GM19025 (cell line): ENCODE results near the gene LSR.
"Not testable (repeated sequence)": the region's sequence is repeated elsewhere in the genome, so short reads cannot be mapped to it uniquely, and the experiment has no call there.

Experiments
- ATAC-seq: cut with Tn5 transposase; IDR thresholded peaks from one replicate; pipeline ENCODE4 v1.9.1; 2021; ENCODE audit warnings: mild to moderate bottlenecking, low read depth, moderate library complexity; ENCODE audit not compliant: unreplicated experiment

The LSR gene

DNA sequence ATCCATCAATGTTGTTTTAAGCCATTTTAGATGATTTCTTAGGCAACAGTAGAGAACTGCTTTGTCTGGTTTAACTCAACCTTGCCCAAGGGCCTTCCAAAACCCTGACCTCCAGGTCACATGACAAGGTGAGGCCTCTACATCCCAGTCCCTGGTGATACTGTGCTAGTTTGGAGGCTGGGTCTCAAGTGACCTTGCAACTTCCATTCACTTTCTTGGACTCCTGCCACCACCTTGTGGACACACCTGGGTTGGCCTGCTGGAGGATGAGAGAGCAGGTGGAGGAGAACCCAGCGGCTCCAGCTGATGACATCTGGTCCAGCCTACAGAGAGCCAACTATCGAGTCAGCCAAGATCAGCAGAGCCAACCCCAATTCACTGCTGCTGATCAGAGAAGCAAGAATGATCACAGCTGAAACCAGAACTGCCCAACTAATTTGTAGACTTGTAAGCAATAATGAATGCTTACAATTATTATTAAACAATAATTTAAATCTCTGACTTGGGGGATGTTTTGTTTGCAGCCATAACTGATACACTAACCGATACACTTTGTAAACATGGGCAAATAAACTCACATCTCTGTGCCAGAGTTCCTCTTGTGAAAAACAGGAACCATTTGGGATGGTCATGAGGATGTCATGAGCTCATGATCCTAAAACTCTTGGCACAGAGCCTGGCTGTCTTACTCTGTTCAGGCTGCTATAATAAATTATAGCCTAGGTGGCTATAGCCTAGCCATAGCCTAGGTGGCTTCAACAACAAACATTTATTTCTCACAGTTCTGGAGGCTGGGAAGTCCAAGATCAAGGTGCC is 31.8 kb upstream of the LSR start:
- no peak for ATAC-seq

DNA sequence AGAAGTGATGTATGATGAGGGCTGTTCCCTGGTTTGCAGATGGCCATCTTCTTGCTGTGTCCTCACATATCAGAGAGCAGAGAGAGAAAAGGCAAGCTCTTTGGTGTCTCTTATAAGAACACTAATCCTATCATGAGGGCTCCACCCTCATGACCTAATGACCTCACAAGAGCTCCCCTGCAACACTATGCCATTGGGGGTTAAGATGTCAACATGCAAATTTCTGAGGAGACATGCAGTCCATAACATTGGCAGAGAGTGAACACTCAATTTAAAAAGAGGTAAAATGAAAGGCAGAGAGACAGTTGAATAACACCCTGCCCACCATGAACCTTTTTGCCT is 31.2 kb upstream of the LSR start:
- no peak for ATAC-seq

DNA sequence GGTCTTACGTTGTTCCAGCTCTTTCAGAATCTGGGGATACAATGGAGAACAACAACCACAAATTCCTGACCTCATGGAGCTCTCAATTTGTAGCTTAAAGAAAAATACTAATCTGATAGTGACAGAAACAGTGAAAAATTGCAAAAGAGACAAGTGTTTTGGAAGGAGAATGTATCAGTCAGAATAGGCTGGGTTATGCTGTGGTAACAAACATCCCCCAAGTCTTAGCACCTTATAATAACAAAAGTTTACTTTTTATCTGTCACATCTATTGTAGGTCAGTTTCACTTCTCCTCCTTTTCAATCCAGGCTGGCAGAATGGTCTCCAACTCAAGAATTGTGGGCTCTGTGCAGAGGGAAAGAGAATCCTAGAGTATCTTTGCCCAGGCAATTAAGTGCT is 29.8 kb upstream of the LSR start:
- ATAC-seq: no peak

DNA sequence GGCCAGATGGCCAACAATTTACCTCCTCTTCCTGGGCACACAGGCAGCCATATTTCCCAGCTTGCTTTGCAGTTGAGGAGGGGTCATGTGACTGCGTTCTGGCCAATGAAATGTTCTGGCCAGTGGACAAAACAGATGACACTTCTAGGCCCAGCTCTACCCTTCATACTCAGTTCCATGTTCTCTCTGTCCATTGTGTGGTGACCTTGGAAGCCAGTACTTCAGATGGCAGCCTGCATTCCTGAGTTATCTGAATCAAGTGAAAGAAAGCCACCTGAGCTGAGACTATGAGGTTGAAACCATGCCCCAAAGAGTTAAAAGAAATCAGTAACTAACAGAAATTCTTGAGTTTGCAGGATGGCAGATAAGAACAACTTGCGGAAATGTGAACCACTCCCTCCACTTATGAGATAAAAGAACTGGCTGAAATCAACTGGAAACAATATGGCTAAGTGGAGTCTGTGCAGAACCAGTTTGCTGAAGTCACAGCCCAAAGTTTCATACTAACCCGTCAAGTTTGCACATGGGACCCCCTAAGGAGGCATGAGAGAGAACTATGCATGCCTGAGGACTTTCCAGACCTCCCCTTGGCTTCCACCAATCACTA is 28.4 kb upstream of the LSR start:
- ATAC-seq: no peak

DNA sequence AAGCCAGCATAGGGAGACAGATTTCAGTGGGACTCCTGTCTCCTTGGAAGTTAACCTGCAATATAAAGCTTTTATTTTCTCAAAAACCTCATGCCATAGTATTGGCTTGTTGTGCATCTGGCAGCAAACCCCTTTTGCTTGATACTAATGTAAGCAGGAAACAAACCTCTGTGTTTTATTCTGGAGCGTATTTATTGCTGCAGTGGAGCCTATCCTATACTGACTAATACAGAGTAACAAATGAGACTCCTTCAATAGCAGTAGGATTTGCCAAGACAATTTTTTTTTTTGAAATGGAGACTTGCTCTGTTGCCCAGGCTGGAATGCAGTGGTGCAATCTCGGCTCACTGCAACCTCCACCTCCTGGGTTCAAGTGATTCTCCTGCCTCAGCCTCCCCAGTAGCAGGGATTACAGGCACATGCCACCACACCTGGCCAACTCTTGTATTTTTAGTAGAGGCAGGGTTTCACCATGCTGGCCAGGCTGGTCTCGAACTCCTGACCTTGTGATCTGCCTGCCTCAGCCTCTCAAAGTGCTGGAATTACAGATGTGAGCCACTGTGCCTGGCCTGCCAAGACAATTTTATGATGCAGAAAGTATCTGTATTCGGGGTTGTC is 27.7 kb upstream of the LSR start:
- ATAC-seq: not testable (repeated sequence)

DNA sequence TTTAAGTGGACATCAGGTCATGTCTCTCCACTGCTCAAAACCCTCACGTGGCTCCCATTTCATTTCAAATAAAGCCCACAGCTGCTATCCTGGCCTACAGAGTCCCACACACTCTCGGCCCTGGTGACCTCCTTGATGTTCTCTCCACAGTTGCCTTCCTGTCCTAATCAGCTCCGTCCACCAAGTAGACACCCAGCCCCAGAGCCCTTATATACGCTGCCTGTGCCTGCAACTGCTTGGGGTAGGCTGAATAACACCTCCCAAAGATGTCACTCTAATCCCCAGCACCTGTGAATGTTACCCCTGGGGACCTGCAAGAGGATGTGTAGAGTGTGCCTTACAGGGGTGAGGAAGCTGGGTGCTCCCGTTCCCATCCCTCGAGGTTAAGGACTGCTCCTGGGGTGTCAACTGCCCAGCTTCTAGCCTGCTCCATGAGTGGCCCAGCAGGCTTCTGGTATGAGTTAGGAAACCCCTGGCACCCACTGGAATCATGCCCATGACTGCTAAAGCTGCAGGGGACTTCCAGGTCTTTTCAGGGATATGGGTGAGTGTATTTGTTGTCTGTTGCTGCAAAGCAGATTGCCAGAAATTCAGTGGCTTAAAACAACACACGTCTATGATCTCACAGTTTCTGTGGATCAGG is 26.3 kb upstream of the LSR start:
- no peak for ATAC-seq

DNA sequence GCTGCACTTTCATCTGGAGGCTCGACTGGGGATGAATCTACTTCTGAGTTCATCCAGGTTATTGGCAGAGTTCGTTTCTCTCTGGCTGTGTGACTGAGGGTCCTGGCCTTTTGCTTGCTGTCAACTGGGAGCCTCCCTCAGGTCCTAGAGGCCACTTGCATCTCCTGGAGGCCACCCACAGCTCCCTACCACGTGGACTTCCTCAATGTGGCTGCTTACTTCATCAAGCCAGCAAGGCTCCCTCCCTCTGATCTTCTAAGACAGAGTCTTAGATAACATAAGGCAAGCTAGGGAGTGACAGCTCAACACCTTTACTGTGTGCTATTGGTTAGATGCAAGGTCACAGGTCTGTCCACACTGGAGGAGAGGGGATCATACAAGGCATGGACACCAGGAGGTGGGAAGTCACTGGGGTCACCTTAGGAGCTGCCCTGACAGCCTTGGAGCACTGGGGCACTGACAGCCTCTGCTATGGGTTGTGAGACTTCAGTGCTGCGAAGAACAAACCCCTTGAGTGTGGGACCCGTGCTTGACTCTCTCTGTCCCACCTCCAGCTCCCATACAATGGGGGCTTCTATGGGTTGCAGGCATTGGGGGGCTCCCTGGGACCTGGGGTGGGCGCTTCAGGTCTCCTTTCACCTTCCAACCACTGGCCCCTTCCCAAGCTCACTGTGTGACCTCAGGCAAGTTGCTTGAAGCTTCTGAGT is 25.6 kb upstream of the LSR start:
- no peak for ATAC-seq

DNA sequence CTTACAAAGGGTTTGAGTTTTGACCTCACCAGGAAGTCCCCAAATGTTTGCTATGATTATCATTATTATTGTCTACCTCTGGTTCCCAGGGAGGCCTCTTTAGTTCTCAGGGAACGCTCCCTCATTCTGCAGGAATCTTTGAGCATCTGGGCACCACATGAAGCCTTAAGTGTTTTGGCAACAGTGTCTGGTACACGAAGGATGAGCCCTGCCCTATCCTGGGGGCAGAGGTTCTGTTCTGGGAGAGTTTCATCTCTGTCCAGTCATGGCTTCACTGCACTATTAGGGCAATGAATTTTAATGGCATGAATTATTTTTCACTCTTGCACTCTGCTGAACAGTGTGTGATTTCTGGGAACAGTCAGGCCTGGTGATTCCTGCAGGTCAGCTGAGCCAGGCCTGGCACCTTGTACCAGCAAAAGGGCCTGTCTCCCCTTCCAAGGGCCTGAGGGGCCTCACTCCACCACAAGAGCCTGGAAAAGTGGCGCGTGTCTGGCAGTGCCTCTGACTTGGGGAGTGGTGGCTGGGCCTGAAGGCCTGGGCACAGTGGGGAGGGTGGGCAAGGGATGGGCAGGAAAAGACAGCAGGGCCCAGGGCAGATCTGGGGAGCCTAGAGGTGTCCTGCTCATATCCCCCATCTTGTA is 24.8 kb upstream of the LSR start:
- no peak for ATAC-seq

DNA sequence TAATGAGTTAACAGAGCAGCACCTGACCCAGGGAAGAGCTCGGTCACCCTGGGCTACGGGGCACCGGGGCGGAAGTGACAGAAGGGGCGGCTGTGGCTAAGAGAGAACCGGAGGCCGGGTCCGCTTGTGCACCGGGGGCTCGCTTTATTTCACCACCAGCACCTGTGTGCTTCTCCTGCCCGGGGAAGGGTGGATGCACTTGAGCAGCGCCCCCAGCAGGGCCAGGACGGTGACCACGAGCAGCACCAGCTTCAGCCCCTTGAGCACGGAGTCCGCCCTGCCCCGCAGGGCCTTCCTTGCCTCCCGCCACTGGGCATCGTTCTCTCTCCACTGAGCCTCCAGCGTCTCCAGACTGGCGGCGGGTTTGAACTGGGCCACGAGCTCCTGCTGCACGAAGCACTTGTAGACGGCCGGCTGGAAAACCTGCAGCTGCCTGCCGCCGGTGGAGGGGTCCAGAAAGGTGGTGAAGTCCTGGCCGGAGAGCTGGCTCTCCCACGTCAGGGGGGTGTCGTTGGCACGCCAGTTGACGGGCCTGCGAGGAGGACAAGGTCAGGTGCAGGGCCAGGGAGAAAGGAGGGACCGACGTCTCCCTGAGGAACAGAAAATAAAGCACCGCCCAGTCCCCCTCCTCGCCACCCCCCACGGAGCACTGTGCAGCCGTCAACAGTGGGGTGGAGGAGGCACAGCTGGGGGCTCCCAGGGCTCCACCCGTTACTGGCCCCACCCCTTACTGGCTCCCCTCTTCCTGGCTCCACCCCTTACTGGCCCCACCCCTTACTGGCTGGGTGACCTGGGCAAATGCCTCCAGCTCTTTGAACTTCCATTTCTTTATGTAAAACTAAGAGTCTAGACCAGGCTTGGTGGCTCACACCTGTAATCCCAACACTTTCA is 23.9 kb upstream of the LSR start:
- ATAC-seq: no peak

DNA sequence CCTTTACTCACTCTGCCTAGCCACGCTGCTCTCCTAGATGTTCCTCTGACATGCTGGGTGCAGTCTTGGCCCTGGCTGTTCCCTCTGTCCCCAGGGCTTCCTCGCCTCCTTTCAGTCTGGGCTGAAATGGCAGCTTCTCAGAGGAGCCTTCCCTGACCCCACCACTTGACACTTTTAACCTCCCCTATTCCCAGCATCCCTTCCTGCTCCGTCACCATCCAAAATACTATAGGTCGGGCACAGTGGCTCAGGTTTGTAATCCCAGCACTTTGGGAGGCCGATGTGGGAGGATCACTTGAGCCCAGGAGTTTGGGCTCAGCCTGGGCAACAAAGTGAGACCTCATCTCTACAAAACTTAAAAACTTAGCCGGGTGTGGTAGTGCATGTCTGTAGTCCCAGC is 22.9 kb upstream of the LSR start:
- no peak for ATAC-seq

DNA sequence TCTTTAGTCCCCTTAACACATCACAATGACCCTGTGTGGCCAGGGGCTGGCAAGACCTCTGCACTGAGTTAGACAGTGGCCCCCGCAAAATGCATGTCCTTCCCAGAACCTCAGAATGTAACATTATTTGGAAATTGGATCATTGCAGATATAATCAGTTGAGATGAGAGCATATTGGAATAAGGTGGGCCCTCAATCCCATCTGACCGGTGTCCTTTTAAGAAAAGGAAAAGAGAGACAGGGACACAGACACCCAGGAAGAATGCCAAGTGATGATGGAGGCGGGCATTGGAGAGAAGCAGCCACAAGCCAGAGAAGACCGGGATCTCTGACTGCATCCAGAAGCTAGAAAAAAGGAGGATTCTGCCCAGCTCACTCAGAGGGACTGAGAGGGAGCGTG is 22.1 kb upstream of the LSR start:
- no peak for ATAC-seq

DNA sequence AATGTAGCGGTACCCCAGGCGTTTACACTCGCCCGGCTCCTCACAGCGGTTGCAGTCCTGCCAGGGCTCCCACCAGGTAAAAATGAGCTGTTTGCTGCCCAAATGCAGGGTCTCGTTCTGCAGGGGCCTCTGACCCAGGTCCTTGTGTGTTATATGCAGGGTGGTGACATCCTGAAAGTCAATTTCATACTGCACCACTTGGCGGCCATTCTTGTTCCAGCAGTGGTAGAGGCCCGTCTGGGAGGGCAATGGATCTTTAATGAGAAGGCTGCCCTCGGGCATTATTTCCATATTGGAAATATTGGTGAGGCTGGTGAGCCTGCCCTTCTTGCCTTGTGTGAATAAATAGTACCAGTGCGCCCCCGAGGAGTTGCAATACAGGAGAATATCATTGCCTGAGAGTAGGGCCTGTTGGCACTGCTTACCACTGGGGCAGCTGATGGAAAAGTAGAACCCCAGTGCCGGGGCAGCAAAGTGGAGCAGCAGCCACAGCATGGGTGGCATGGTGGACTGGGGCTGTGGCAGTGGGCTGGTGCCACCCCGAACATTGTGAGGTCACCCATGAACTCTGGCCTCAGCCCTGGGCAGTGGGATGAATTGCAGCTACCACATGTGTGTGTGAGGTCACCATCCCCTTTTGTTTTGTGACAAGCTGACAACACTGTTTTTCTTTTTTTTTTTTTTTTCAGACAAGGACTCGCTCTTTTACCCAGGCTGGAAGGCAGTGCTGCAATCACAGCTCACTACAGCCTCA is 20.4 kb upstream of the LSR start, which contains the start of gene FAM187B:
TSS of gene FAM187B (minus strand) at position 563 of the 754 bp plus-strand sequence. CDS start at position 504, 59 bp downstream.
- no peak for ATAC-seq

DNA sequence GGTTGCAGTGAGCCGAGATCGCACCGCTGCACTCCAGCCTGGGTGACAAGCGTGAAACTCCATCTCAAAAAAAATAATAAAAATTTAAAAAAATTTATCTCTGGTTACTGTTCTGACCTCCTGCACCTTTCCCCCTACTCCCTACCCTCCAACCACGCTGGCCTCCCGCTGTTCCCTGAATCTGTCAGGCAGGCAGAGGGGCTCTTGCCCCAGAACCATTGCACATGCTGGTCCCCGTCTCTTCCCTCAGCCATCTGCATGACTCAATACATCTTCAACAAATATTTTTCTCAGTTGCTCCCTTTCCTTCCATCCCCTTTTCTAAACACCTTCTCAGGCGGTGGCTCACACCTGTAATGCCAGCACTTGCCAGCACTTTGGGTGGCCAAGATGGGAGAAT is 19.2 kb upstream of the LSR start:
- ATAC-seq: no peak

DNA sequence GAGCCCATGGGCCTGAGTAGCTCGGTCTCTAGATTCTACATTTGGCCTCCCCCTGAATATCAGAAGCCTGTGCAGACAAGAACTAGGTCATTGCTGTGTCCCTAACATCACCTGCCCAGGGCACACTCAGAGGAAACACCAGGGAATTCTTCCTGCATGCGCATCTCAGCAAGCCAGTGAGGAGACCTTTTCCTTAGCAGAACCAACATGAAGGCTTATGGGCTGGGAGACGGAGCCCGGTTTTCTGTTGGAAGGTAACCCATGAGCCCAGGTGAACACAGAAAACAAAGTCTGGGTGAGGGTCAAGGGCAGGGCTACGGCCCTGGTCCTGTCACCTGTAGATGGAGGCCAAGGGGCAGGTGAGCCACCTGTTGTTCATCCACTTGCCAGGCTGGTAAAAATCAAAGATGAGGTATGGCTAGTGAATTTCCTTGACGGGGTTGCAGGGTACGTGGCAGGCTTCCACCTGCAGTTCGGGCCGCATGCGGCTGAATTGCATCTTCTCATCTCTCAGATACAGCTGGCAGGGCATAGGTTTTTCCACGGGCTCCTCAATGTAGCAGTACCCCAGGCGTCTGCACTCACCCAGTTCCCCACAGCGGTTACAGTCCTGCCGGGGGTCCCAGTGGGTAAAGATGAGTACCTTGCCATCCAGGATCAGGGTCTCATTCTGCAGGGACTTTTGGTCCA is 16.7 kb upstream of the LSR start:
- ATAC-seq: no peak

DNA sequence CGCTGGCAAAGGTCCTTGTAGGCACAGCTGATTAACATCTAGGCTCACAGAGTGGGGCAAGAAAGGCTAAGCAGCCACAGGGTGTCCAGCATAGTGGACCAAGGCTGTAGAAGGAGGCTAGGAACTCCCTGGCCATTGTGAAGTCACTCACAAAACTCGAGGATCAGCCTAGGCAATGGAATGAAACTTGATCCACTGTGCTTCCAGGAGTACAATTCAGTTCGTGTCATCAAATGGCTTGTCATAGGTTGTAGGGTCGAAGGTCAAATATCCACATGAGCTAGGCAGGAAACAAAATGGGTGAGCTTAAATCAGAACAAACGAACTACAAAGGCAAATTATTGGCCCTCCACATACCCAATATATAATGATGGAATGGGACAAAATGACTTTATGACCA is 15.9 kb upstream of the LSR start:
- no peak for ATAC-seq

DNA sequence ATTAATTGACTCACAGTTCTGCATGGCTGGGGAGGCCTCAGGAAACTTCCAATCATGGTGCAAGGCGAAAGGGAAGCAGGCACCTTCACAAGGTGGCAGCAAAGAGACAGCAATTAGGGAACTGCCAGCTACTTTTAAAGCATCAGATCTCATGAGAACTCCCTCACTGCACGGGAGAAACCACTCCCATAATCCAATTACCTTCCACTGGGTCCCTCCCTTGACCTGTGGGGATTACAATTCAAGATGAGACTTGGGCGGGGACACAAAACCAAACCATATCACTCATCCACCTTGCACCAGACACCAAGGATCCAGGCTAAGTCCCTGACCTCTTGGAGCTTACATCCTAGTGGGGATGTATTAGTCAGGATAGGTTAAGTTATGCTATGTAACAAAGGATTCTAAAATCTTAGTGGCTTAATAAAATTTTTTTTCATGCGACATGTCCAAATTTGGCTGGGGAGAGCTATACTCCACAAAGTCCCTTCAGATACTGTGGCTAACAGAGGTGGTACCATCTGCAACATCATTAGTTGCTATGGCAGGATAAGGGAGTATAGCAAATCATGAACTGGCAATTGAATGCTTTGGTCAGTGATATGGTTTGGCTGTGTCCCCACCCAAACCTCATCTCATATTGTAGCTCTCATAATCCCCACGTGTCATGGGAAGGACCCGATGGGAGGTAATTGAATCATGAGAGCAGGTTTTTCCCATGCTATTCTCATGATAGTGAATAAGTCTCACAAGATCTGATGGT is 12.0 kb upstream of the LSR start:
- ATAC-seq: no peak

DNA sequence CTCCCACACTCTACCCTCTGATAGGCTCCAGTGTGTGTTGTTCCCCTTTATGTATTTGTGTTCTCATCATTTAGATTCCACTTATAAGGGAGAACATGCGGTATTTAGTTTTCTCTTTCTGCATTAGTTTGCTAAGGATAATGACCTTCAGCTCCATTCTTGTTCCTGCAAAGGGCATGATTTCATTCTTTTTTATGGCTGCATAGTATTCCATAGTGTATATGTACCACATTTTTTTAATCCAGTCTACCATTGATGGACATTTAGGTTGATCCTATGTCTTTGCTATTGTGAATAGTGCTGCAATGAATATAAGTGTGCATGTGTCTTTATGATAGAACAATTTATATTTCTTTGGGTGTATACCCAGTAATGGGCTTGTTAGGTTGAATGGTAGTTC is 9.2 kb upstream of the LSR start:
- ATAC-seq: not testable (repeated sequence)
